Right lobe of liver (tissue), 6 donors: ENCODE results near the gene ASGR1. TPM values are rescaled to one million over a fixed set of nuclear protein-coding genes. Genes with fewer than 3 reads are reported as not detected.

Experiments
- ATAC-seq, 4 donors: fragments of 200-7000 bp; cut with Tn5 transposase; one replicate each; pipeline ENCODE4 v1.9.1; 2020; ENCODE audit warnings: mild to moderate bottlenecking in 4 of 4, moderate library complexity in 4 of 4
- DNase-seq, 3 donors: peaks; one replicate each; pipeline ENCODE4 v3.0.0-alpha.2; 2020
- H3K27ac ChIP-seq, 3 donors: fragments of 200-600 bp; one replicate each; pipeline ENCODE4 v1.8.0; 2022
- H3K27me3 ChIP-seq, 2 donors: fragments of 200-600 bp; one replicate each; pipeline ENCODE4 v1.8.0; 2022
- H3K36me3 ChIP-seq, 4 donors: fragments of 200-600 bp; sonication (generic) in 1 of 4; one replicate each; pipeline versions ENCODE4 v1.5.1 to v1.8.0; 2017 to 2022; ENCODE audit warnings: control low read depth in 1 of 4
- H3K4me1 ChIP-seq, 4 donors: fragments of 200-600 bp; sonication (generic) in 1 of 4; one replicate each; pipeline versions ENCODE4 v1.5.1 to v1.8.0; 2017 to 2022; ENCODE audit warnings: control low read depth in 1 of 4
- H3K4me3 ChIP-seq, 3 donors: fragments of 200-600 bp; one replicate each; pipeline ENCODE4 v1.8.0; 2022
- H3K9me3 ChIP-seq, 4 donors: fragments of 200-600 bp; sonication (generic) in 1 of 4; one replicate each; pipeline versions ENCODE4 v1.5.1 to v1.8.0; 2017 to 2022; ENCODE audit warnings: control low read depth in 1 of 4
- POLR2A ChIP-seq: fragments of 450-650 bp; IDR thresholded peaks from one replicate; pipeline ENCODE4 v1.6.1; 2017; ENCODE audit warnings: antibody characterized with exemption, mild to moderate bottlenecking
- WGBS: methylation state at CpG from one replicate; pipeline ENCODE4 v1.1.6; 2018; ENCODE audit warnings: low coverage, low lambda C conversion rate; ENCODE audit not compliant: insufficient coverage; ENCODE audit errors: missing lambda C conversion rate; 5-methylcytosine and 5-hydroxymethylcytosine counted together
- intact Hi-C, 2 donors: fragments of 100-400 bp; cut with DNase I; formaldehyde crosslinking; loops; one replicate each; pipeline versions ENCODE4 v1.11.2 to v1.14.1; 2022
- total RNA-seq, 6 experiments: library from RNA; depleted of rRNA in 2 of 6; stranded (reverse); fragments of >200 nt in 2 of 6; fragmentation: NEBNext Ultra II Directional in 3 of 6; extraction: Animal tissue kit (Norgen Biotek cat#: 25700) in 3 of 6; gene quantifications; one replicate each; pipeline versions ENCODE4 v1.1.0 to v1.2.4, GENCODE V29; 2016 to 2023
- TF ChIP-seq, protein P1 (sequence below), 4 donors: fragments of 200-600 bp in 3 of 4; fragments of 450-650 bp in 1 of 4; IDR thresholded peaks; one replicate each; pipeline versions ENCODE4 v1.5.1 to v1.8.0; 2016 to 2022; ENCODE audit warnings: antibody characterized with exemption in 4 of 4, mild to moderate bottlenecking in 2 of 4
- donor health status: DM: no; HTN: yes; CAD: no.
- donor health status: DM: no; HTN: no; CAD: no.
- donor health status: DM: no; HTN: no; CAD: no.
- donor health status: DM: no; HTN: yes; CAD: no.
- donor health status: DM: no; HTN: yes; CAD: no.

ASGR1 gene
- total RNA-seq, 6 experiments from 2014 or later: 399 to 624 (median 417) TPM

DNA sequence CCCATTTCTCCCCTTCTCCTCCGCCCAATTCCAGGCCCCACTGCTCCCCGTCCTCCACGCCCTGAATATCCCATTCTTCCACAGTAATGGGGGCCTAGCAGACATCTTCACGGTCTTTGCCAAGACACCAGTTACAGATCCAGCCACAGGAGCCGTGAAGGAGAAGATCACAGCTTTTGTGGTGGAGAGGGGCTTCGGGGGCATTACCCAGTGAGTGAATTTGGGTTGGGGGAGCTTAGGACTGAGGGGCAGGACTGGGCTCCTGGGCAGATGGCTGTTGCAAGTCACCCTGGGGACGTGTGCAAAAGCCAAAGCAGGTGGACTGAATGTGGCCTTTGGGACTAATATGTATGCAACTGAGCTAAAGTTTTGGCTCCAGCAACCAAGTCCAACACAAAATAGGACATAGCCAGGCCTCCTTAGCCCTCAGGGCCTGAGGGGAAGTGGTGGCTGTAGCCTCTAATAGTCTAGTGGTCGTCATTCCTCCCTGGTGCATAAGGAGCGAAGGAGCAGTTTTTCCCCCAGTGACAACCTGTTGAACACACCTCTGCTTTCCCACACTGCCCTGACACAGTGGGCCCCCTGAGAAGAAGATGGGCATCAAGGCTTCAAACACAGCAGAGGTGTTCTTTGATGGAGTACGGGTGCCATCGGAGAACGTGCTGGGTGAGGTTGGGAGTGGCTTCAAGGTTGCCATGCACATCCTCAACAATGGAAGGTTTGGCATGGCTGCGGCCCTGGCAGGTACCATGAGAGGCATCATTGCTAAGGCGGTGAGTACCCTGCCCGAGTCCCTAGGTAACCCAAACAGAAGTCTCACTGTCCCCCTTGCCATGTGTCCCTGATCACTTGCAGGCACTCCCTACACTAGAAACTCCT lies 43.2 kb upstream of the ASGR1 start:
- WGBS: 72% methylated on average over 7 of the region's 15 CpGs
- Histone ChIP-seq H3K27me3 (no peaks in the 10 kb centered on the region), H3K9me3 (no peaks in the 10 kb centered on the region), H3K36me3 (peaks cover 0 to 52% (median 29%) of the 10 kb centered on the region in 4 donors), H3K4me3 (no peak overlapping the region), H3K27ac (no peak overlapping the region), H3K4me1 (peaks cover 0 to 39% (median 10%) of the 10 kb centered on the region in 4 donors)
- intact Hi-C loops: no loop called here
- no peak for TF ChIP-seq POLR2A
- TF ChIP-seq, protein P1, sequence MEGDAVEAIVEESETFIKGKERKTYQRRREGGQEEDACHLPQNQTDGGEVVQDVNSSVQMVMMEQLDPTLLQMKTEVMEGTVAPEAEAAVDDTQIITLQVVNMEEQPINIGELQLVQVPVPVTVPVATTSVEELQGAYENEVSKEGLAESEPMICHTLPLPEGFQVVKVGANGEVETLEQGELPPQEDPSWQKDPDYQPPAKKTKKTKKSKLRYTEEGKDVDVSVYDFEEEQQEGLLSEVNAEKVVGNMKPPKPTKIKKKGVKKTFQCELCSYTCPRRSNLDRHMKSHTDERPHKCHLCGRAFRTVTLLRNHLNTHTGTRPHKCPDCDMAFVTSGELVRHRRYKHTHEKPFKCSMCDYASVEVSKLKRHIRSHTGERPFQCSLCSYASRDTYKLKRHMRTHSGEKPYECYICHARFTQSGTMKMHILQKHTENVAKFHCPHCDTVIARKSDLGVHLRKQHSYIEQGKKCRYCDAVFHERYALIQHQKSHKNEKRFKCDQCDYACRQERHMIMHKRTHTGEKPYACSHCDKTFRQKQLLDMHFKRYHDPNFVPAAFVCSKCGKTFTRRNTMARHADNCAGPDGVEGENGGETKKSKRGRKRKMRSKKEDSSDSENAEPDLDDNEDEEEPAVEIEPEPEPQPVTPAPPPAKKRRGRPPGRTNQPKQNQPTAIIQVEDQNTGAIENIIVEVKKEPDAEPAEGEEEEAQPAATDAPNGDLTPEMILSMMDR (IDR thresholded peaks at IDR 0.05): no peak
- ATAC-seq (no peak), DNase-seq (peak in 1 of 3 donors; percentile 17)

DNA sequence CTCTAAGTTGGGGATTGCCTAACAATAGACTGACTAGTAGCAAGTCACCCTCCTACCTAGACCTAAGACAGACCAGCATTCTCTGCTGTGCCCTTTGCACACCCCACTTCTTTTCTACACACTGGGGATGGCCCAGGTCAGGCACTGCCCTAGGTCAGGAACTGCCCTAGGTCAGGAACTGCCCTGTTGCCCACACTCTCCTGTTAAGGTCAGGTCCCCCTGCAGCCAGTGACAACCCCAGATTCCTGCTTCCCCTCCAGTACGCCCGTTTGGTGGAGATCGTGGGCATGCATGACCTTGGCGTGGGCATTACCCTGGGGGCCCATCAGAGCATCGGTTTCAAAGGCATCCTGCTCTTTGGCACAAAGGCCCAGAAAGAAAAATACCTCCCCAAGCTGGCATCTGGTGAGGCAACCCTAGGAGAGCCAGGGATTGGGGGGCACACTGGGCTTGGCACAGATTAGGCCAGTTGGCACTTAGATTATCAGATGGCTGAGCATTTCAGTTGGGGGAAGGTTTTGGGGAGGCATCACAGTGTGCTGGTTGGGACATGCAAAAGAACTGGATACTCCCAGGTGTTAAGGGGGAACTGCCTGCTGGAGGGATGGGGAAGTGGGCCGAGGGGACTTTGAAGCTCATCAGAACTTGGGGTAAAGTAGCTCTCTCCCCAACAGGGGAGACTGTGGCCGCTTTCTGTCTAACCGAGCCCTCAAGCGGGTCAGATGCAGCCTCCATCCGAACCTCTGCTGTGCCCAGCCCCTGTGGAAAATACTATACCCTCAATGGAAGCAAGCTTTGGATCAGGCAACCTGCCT lies 42.3 kb upstream of the ASGR1 start:
- Histone ChIP-seq H3K4me3 (peak overlapping the region; percentile 76 to 99 (median 85)), H3K36me3 (peaks cover 0 to 45% (median 25%) of the 10 kb centered on the region in 4 donors), H3K27ac (peak overlapping the region; percentile 94 to 100 (median 96)), H3K27me3 (no peaks in the 10 kb centered on the region), H3K9me3 (no peaks in the 10 kb centered on the region), H3K4me1 (peaks cover 0 to 39% (median 10%) of the 10 kb centered on the region in 4 donors)
- TF ChIP-seq POLR2A: no peak
- TF ChIP-seq, protein P1 (IDR thresholded peaks at IDR 0.05): no peak
- DNase-seq: peak in 1 of 3 donors; percentile 17
- WGBS: 33% methylated on average over 4 of the region's 10 CpGs
- ATAC-seq: peak in 1 of 4 donors; percentile 7
- intact Hi-C loops: no loop called here

DNA sequence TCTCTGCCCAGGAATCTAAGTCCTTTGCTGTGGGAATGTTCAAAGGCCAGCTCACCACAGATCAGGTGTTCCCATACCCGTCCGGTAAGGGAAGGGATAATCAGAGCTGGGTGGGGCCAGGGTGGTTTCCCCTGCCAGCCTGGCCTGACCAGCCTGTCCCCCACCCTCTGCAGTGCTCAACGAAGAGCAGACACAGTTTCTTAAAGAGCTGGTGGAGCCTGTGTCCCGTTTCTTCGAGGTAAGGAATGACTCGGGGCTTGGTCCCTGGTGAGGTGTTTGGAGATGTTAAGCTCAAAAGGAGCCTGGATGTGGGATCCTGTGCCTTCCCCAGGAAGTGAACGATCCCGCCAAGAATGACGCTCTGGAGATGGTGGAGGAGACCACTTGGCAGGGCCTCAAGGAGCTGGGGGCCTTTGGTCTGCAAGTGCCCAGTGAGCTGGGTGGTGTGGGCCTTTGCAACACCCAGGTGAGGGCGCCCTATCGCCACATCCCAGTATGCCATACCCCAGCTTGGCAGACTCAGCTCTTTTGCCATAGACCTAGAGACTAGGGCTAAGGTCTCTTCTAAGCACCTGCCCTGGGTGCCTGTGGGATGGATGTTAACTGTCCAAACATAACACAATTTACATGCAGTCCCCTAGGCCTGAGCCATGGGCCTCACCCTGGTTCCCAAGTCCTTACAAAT lies 41.6 kb upstream of the ASGR1 start:
- Histone ChIP-seq H3K9me3 (no peaks in the 10 kb centered on the region), H3K27me3 (no peaks in the 10 kb centered on the region), H3K27ac (peak overlapping the region; percentile 94 to 100 (median 96)), H3K4me3 (peak overlapping the region; percentile 76 to 99 (median 85)), H3K4me1 (peaks cover 0 to 39% (median 10%) of the 10 kb centered on the region in 4 donors), H3K36me3 (peaks cover 0 to 45% (median 22%) of the 10 kb centered on the region in 4 donors)
- DNase-seq (peak; percentile 65 to 77 (median 77)), ATAC-seq (peak; percentile 27 to 43 (median 34))
- WGBS: 5% methylated on average over 11 of the region's 11 CpGs
- intact Hi-C loops: no loop called here
- TF ChIP-seq, protein P1 (IDR thresholded peaks at IDR 0.05): peak; percentile 28 to 53 (median 48)
- no peak for TF ChIP-seq POLR2A
